Stimulated activated naive CD4-positive, alpha-beta T cell treated with Interleukin-2 at 50 U/mL for 16 hours (primary cell): ENCODE data around the gene ST6GALNAC1.
"Not testable (repeated sequence)": the region's sequence is repeated elsewhere in the genome, so short reads cannot be mapped to it uniquely, and the experiment has no call there.

Experiments
- DNase-seq: peaks from one replicate; lab custom pipeline; 2025; lab: John Stamatoyannopoulos, UW

ST6GALNAC1 gene

DNA sequence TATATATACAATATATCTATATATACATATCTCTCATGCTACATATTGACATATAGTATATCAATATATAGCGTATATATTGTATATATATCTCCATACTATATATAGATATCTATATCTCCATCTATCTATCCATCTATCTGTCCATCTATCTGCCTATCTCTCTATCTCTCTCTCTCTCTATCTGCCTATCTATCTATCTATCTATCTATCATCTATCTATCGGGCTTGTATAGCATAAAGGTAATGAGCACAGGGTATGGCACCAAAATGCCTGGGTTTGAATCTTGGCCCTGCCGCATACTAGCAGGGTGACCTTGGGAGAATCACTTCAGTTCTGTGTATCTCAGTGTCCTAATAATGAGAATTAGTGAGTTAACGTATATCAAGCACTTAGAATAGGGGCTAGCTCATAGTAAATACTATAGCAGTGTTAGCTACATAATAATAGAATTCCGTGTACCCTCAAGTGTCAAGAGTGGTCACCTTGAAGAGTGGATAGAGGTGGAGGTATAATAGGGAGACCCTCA is 1.5 kb downstream of the ST6GALNAC1 start:
- no peak for DNase-seq

DNA sequence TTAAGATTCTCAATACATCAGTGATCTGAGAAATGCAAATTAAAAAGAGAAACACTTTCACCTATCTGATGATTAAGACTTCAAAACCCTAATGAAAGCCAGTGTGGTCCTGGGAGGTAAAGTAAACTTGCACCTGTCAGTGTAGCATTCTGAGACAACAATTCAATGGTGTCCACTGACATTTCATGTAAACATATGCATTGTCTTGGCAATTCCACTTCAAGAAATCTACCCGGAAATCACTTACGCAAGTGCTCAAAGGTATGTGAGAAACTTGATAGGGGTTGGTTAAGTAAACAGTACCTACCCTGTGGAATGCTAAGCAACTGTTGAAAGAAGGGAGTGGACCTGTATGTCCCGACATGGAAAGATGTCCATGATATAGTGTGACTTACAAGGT is 2.1 kb downstream of the ST6GALNAC1 start:
- no peak for DNase-seq

DNA sequence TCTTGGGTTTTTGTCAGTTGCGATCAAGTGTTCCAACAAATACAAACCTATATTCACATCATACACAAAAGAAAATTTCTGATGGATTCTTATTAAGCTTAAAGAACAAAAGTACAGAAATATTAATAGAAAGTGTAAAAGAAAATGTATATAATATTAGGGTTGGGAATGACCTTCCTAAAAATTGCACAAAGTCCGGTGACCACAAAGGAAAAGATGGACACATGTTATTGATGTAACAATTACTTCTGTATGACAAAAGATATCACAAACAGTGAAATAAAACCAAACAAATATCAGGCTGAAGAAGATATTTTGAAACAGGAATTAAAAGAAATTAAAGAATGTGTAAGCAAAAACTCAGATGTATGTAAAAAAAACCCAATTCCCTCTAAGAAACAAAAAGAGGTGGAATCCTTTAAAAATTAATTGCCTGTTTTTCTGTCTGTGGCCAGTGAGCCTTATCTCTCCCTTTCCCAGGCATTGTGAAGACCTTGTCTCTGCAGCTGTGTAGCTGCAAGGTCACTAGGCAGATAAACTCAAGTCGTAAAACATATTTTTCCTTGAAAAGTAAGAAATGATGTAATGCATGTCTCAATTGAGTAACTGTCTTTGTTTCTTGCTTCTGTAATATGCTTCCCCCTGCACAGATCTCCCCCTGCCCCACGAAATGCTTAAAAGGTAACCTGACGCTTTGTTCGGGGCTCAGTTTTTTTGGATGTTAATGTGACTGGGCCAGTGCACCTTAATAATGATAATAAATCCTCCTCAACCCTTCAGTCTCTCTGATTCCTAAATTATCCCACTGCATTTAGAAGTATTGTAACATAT is 2.8 kb downstream of the ST6GALNAC1 start:
- DNase-seq, result no peak

DNA sequence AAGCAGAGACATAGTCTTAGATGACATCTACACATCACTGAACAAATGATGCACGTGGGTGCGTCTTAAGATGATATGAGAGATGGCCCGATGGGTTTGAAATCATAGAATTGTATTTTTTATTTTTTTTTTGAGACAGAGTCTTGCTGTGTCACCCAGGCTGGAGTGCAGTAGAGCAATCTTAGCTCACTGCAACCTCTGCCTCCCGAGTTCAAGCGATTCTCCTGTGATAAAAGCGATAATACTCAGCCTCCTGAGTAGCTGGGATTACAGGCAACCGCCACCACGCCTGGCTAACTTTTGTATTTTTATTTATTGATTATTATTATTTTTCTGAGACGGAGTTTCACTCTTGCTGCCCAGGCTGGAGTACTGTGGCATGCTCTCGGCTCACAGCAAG is 5.3 kb downstream of the ST6GALNAC1 start:
- no peak for DNase-seq

DNA sequence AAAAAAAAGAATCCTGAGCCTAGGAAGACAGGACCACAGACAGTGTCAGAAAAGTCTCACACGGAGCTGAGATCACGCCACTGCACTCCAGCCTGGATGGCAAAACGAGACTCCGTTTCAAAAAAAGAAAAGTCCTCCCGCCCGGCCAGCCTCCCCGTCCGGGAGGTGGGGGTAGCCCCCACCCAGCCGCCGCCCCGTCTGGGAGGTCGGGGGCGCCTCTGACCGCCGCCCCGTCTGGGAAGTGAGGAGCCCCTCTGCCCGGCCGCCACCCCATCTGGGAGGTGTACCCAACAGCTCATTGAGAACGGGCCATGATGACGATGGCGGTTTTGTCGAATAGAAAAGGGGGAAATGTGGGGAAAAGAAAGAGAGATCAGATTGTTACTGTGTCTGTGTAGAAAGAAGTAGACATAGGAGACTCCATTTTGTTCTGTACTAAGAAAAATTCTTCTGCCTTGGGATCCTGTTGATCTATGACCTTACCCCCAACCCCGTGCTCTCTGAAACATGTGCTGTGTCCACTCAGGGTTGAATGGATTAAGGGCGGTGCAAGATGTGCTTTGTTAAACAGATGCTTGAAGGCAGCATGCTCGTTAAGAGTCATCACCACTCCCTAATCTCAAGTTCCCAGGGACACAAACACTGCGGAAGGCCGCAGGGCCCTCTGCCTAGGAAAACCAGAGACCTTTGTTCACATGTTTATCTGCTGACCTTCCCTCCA is 6.9 kb downstream of the ST6GALNAC1 start:
- DNase-seq, result not testable (repeated sequence)

DNA sequence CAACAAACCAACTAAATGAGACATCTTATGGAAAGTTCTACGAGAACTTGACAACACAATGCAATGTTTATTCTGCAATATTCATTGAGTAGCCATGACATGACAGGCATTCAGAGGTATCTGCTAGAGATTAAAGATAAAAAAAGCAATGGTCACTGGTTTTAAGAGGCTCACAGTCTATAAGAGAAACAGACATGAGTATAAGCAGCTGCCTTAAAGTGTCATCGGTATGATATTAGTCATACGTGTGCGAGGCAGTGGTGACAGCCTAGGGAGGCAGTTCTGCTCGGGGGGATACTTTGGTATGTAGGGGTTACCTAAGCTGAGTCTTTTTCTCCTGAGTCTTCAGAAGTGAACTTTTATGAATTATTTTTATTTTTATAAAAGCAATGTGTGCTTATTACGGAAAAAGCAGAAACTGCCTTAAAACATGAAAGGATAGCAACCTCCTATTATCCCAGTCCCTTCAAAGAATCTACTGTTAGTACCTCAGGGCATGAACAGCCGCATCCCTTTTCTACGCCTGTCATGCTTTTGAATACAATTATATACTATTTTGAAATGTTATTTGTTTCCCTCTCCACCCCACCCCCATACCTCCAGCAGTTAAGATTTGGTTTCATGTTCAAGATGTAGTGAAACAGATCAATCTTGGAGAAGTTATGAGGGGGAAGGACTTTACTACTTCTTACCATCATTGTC is 7.7 kb downstream of the ST6GALNAC1 start:
- no peak for DNase-seq

DNA sequence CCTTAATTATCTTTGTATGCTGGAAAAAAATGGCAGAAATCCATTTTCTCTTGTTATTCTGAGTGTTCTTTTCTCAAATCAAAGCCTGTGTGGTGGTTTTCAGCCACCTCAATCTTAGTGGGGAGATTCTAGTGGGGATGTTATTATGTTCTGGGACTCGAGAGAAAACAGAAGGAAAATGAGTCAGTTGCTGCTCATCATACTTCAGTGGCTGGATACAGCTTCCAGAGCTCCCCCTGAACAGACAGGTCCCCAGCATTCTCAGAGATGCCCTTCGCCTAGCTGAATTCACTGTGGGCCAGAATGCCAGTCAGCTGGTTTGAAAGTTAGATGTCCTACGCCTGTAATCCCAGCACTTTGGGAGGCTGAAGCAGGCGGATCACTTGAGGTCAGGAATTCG is 8.5 kb downstream of the ST6GALNAC1 start:
- DNase-seq, result no peak

DNA sequence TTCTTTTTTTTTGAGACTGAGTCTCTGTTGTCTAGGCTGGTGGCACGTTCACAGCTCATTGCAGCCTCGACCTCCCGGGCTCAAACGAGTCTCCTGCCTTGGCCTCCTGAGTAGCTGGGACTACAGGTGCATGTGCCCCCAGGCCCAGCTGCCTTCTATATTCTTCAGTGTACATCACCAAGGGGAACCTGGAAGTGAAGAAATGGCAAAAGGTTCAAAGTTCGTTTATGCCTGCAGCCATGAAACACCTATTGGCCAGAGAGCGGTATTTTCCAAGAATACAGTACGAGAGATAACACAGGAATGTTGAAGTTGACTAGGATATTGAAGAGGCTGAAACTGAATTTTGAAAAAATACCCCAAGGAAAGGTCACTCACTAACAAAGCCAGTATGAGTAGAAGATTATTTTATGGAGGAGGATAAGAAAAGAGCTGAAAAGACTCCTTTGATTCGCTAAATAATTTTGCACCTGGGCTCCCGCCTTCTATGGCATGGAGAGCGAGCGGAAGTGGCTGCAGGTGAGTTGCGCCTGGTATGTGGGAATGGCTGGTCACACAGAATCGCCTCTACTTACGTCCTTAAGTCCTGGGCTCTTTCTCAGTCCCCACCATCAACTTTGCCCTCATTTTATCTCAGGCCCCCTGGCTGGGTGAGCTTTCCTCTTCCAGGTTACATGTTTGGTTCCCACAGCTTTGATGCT is 9.8 kb downstream of the ST6GALNAC1 start:
- no peak for DNase-seq

DNA sequence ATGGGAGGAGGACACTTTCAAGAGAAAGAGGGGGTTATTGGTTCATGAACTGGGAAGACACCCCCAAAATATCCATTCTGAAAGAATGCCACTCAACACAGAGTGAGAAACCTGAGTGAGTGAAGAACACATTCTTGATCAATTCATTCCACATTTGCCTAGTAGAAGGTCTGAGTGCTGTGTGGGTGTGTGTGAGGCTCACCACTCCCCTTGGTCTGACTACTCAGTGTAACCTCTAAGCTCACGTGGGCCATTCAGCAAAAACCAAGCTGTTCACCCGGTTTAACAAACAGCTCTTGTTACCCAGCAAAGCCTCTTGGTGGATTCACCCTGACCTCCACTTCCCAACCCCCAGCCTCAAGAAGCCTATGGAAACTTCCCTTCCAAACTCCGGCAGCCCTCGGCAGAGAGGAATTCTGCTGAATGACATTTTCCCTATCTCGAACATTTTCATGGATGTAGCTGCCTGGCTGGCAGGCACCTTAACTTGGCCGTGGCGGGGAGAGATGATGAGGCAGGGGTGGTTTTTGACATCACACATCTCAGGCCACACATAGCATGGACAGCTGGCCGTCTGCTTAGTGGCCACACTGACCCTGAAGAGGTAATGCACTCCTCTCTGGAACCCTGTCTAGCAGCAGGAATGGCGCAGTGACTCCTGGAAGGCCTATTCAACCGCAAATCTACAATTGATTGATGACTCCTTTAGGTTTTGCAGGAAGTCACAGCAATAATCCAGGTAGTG is 11.6 kb downstream of the ST6GALNAC1 start:
- DNase-seq, result no peak

DNA sequence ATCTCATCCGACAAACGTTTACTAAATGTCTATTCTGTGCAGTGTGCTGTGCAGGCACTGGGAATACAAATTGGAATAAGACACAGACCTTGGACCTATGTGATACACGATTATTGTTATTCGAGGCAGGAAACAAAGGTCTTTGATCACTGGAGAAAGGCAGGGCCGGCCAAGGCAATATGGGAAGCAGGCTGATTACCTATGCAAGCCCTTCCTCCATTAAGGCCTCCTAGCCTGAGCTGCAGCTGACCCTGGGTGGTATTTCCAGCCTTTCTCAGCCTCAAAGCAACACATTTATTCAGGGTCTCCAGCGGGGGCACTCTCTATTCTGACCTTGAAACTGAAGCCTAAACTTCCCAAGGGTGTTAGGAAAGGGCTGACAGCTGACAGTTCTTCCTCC is 13.4 kb downstream of the ST6GALNAC1 start:
- DNase-seq, result no peak

DNA sequence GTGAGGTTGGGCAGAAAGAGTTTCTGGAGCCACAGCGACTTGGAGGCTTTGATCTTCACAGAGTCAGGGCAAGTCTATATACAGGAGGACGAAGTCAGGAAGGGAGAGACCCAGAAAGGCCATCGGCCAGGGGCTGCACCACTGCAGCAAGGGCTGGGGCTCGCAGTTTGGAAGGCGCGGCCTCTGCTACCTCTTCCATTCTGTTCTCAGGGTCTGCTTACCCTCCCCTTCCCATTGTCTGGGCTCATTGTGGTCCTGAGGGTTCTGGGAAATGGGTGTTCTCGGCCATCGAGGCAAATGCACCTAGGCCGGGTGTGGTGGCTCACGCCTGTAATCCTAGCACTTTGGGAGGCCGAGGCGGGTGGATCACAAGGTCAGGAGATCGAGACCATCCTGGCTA is 16.0 kb downstream of the ST6GALNAC1 start:
- no peak for DNase-seq

DNA sequence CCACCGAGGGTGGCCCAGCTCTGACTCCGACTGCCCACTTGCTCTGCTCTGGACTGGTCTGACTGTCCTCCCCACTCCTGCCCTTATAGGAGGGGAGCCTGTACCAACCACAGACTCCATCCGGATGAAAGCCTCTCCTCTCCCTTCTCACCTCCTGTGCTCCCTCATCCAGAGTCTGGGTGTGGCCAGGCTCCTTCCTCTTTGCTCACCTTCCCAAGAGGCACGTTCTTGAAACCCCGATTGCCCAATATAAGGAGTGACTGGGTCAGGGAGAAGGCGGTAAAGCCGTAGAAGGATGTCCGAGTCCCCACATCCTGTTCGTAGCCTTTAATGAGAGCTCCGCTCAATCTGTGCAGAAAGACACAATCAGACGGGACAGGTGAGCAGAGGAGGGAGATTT is 17.1 kb downstream of the ST6GALNAC1 start:
- DNase-seq, result no peak

DNA sequence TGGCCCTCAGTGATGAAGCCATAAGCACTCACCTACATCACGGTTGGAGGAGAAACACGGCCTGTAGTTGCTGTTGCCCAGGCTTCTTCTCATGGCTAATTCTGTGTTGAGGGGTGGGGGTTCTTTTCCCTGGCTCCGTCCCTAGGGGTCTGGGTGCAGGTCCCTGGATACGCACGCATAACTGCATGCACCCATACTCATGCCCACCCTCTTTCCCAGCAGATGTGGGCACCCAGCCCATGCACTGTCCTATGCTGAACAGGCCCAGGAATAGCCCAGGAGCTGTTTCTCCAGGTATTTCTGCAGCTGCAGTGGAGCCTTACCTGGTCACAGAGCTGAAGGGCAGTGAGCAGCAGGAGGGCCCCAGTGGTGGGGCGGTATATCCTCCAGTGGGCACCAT is 18.1 kb downstream of the ST6GALNAC1 start:
- no peak for DNase-seq

DNA sequence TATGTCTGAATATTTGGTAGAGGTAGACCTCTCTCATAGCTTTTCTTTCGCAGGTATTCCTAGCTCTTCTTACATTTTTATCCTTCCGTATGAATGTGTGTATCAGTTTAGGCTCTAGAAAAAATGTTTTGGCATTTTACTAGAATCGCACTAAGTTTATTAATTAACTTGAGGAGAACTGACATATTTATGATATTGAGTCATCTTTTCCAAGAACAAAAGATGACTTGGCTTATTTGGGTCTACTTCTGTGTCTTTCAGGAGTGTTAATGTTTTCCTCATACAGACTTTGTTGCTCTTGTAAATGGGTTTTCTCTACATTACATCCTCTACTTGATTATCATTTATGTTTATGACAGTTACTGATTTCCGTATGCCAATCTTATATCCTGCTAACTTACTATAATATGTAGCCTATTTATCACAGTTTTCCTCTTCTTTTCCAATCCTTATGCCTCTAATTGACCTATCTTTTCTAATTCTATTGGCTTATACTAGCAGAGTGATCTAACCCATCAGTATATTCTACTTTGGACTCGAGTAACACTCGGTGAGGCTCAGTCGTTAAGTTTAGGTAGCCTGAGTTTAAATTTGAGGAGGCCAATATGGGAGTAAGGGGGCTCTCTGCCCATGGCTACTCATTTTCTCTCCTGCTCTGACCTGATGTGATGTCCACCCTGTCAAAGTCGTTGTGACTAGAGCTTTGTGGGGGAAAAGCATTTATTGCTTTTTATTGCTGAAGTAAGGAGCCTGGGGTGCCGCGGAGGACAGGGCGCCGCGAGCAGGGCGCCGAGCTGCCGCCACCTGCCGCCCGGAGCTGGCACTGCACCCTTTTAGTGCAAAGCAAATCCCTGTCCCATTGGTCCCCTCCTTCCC is 20.0 kb downstream of the ST6GALNAC1 start:
- DNase-seq, result peak; percentile 69

DNA sequence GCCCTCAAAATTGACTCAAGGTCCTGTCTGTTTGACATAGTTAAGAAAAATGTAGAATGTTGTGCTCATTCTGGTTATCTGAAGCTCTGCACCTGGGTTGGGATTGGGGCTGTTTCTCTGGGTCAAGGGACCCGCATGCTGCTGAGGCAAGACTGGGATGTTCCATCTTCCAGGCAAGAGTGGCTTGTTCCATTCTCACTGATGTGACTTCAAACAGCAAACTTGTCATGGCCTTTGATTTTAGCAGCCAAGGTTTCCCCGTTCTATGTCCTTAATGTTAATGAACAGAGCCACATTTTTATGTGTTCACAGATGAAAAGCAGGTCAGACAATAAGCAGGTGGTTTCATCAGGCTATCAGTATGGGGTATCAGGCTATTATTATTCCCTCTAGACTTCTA is 25.7 kb downstream of the ST6GALNAC1 start:
- no peak for DNase-seq

DNA sequence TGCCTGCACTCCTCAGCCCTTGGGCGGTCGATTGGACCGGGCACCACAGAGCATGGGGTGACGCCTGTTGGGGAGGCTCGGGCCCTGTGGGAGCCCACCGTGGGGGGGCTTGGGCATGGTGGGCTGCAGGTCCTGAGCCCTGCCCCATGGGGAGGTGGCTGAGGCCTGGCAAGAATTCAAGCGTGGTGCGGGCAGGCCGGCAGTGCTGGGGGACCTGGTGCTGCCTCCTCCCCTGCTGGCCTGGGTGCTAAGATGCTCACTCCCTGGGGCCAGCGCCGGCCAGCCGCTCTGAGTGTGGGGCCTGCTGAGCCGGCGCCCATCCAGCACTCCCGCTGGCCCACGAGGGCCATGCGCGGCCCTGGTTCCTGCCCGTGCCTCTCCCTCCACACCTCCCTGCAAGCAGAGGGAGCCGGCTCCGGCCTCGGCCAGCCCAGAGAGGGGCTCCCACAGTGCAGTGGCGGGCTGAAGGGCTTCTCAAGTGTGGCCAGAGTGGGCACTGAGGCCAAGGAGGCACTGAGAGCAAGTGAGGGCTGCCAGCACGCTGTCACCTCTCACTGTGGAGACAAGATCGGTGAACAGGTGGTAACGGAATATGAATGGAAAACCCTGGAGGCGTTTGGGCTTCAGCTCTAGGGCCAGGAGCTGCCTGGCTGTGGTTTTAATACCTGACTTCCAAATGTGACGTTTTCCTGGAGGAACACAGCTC is 28.5 kb downstream of the ST6GALNAC1 start:
- DNase-seq, result no peak

DNA sequence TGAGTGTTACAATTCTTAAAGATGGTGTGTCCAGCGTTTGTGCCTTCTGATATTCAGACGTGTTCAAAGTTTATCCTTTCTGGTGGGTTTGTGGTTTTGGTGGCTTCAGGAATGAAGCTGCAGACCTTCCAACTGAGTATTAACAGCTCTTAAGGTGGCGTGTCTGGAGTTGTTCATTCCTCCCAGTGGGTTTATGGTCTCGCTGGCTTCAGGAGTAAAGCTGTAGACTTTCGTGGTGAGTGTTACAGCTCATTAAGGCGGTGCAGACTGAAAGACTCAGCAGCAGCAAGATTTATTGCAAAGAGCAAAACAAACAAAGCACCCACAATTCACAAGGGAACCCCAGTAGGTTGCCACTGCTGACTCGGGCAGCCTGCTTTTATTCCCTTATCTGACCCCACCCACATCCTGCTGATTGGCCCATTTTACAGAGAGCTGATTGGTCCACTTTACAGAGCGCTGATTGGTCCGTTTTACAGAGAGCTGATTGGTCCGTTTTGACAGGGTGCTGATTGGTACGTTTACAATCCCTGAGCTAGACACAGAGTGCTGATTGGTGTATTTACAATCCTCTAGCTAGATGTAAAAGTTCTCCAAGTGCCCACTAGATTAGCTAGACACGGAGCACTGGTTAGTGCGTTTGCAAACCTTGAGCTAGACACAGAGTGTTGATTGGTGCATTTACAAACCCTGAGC is 29.3 kb downstream of the ST6GALNAC1 start:
- not testable (repeated sequence) for DNase-seq

DNA sequence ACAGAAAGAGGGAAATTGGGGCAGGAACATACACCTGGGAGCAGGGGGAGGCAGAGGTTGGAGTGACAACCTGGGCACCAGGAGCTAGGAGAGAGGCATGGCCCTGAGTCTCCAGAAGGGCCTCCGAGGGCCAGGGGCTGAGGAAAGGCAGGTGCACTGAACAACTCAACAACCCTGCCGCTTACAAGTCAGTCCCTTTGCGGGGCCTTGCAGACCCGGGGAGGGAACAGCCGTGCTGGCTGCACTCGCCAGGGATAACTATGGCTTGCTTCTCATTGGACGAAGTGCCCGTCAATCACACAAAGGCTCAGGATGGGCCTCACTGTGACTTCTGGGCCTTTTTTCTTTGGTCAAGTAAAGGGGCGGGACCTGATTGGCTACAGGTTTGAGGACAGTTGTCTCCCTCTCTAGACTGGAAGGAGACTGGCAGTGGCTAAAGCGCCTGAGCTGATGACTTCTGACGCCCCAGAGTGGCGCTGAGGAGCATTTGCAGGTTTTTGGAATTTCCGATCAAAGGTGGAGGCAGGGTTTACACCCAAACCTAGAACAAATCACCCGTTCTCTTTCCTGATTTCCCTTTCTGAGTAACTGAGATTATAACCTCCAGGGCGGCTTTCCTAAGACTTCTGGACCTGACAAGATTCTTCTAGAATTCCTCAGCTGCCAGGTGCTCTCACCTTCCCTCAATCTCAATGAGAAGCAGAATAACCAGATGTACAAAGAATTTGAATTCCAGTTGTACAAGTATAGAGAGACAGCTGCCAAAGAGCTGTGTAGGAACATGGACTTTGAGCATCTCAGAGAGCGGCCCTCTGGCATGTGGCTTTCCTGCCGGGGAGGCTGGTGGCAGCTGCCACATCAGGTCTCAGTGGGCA is 30.3 kb downstream of the ST6GALNAC1 start:
- DNase-seq, result no peak
